HCT116 (cell line): ENCODE data around the gene DHX15. TPM values are rescaled to one million over a fixed set of nuclear protein-coding genes. Genes with fewer than 3 reads are reported as not detected.

Source experiments
- ATAC-seq: fragments of 200-7000 bp; cut with Tn5 transposase; 2 replicates; pipeline ENCODE4 v1.9.1; 2020; ENCODE audit warnings: mild to moderate bottlenecking, moderate library complexity
- BruUV-seq: library from RNA; stranded (reverse); fragments of 400-500 nt; replicated peaks from 2 replicates; lab custom pipeline; 2021; lab: Mats Ljungman, UMichigan
- CTCF ChIA-PET: fragments of 300-600 bp; sonication (Branson Sonifier 250); formaldehyde crosslinking; loops from one replicate; lab custom pipeline; 2021; ENCODE audit warnings: antibody characterized with exemption; lab: Charles Lee
- POLR2A ChIA-PET: fragments of 300-600, 350-600 bp; sonication (Branson Sonifier 250); formaldehyde crosslinking; loops from one replicate; lab custom pipeline; 2021; ENCODE audit warnings: antibody characterized with exemption; lab: Charles Lee
- RAD21 ChIA-PET, 2 experiments: fragments of 300-600 bp; sonication (Branson Sonifier 250); formaldehyde crosslinking; loops; one replicate each; lab custom pipeline; 2023; ENCODE audit warnings: low total read pairs in 2 of 2; ENCODE audit not compliant: uncharacterized antibody in 2 of 2, unreplicated experiment in 2 of 2, low non-redundant PET in 1 of 2; lab: Charles Lee
- DNase-seq: peaks from one replicate; pipeline ENCODE4 v3.0.0-alpha.2; 2010; ENCODE audit warnings: low read depth, low spot score
- H2AFZ ChIP-seq: fragments of 200-600 bp; shearing (Covaris generic), sonication (generic); 2 replicates; pipeline ENCODE4 v1.6.1; 2017; ENCODE audit warnings: low read depth, mixed run types, mixed read lengths, antibody characterized with exemption, low read length; ENCODE audit not compliant: poor library complexity, severe bottlenecking
- H3K27ac ChIP-seq: 2 replicates; pipeline ENCODE4 v1.5.1; 2012; ENCODE audit warnings: low read depth, low read length
- H3K27me3 ChIP-seq: fragments of 200-600 bp; sonication (generic); 2 replicates; pipeline ENCODE4 v1.6.1; 2016; ENCODE audit warnings: mixed run types, low read length, mixed read lengths; ENCODE audit not compliant: insufficient read depth
- H3K36me3 ChIP-seq, 2 experiments: fragments of 200-500 bp in 1 of 2; fragments of 200-600 bp in 1 of 2; sonication (Bioruptor generic) in 1 of 2; sonication (generic) in 1 of 2; 2 replicates each; pipeline versions ENCODE4 v1.5.1 to v1.6.1; 2014 to 2016; ENCODE audit warnings: low read length in 2 of 2, inconsistent platforms in 1 of 2, mixed read lengths in 1 of 2, mixed run types in 1 of 2; ENCODE audit not compliant: insufficient read depth in 2 of 2, control insufficient read depth in 1 of 2
- H3K4me1 ChIP-seq, 2 experiments: fragments of 200-600 bp in 1 of 2; sonication (generic) in 1 of 2; 2 replicates each; pipeline versions ENCODE4 v1.5.1 to v1.6.1; 2012 to 2017; ENCODE audit warnings: low read length in 2 of 2, inconsistent platforms in 1 of 2, mild to moderate bottlenecking in 1 of 2, mixed read lengths in 1 of 2, mixed run types in 1 of 2, moderate library complexity in 1 of 2; ENCODE audit not compliant: insufficient read depth in 2 of 2, control insufficient read depth in 1 of 2
- H3K4me2 ChIP-seq: fragments of 200-600 bp; sonication (generic); 2 replicates; pipeline ENCODE4 v1.6.1; 2017; ENCODE audit warnings: mixed run types, low read length, mixed read lengths
- H3K4me3 ChIP-seq, 2 experiments: fragments of 200-600 bp in 1 of 2; sonication (generic) in 1 of 2; replicated peaks in 1 of 2; 2 replicates each; pipeline ENCODE4 v1.5.1; 2011 to 2016; ENCODE audit warnings: low read length in 2 of 2, control low read depth in 1 of 2, low read depth in 1 of 2, mild to moderate bottlenecking in 1 of 2, mixed read lengths in 1 of 2, mixed run types in 1 of 2
- H3K79me2 ChIP-seq: fragments of 200-600 bp; sonication (generic); 2 replicates; pipeline ENCODE4 v1.6.1; 2017; ENCODE audit warnings: mild to moderate bottlenecking, mixed run types, low read length, moderate library complexity, mixed read lengths; ENCODE audit not compliant: insufficient read depth
- H3K9ac ChIP-seq: fragments of 200-600 bp; sonication (generic); 2 replicates; pipeline ENCODE4 v1.6.1; 2016; ENCODE audit warnings: low read length, mixed read lengths
- H3K9me2 ChIP-seq: fragments of 200-600 bp; sonication (generic), shearing (Covaris generic); 2 replicates; pipeline ENCODE4 v1.6.1; 2017; ENCODE audit warnings: mixed run types, mild to moderate bottlenecking, moderate library complexity; ENCODE audit not compliant: insufficient read depth
- H3K9me3 ChIP-seq, 2 experiments: fragments of 200-500 bp in 1 of 2; fragments of 200-600 bp in 1 of 2; sonication (Bioruptor generic) in 1 of 2; sonication (generic) in 1 of 2; 2 replicates each; pipeline ENCODE4 v1.6.1; 2014 to 2017; ENCODE audit warnings: low read length in 2 of 2, mixed read lengths in 2 of 2, inconsistent platforms in 1 of 2, low read depth in 1 of 2, mild to moderate bottlenecking in 1 of 2, mixed run types in 1 of 2, moderate library complexity in 1 of 2; ENCODE audit not compliant: control insufficient read depth in 1 of 2, insufficient read depth in 1 of 2
- H4K20me1 ChIP-seq: fragments of 200-600 bp; sonication (generic), shearing (Covaris generic); 2 replicates; pipeline ENCODE4 v1.6.1; 2017; ENCODE audit warnings: mixed run types, mild to moderate bottlenecking, moderate library complexity; ENCODE audit not compliant: insufficient read depth
- CBX3 ChIP-seq: IDR thresholded peaks from 2 replicates; pipeline ENCODE4 v1.6.1; 2012; ENCODE audit warnings: low read depth
- ELF1 ChIP-seq: IDR thresholded peaks from 2 replicates; pipeline ENCODE4 v1.6.1; 2012; ENCODE audit warnings: low read depth, borderline replicate concordance
- EZH2 ChIP-seq: fragments of 200-600 bp; sonication (generic); IDR thresholded peaks from 2 replicates; pipeline ENCODE4 v1.6.1; 2017; ENCODE audit warnings: antibody characterized with exemption, mixed run types
- EZH2phosphoT487 ChIP-seq: fragments of 200-600 bp; IDR thresholded peaks from 2 replicates; pipeline ENCODE4 v1.6.1; 2018; ENCODE audit warnings: antibody characterized with exemption, borderline replicate concordance
- JUND ChIP-seq: IDR thresholded peaks from 2 replicates; pipeline ENCODE4 v1.6.1; 2012
- POLR2A ChIP-seq: IDR thresholded peaks from 2 replicates; pipeline ENCODE4 v1.7.0; 2011; ENCODE audit warnings: borderline replicate concordance; ENCODE audit not compliant: insufficient read depth, insufficient read length; ENCODE audit errors: extremely low read depth
- RAD21 ChIP-seq: IDR thresholded peaks from 2 replicates; pipeline ENCODE4 v1.6.1; 2012; ENCODE audit warnings: low read depth, mild to moderate bottlenecking
- REST ChIP-seq: IDR thresholded peaks from 2 replicates; pipeline ENCODE4 v1.6.1; 2012; ENCODE audit warnings: low read depth
- SP1 ChIP-seq: IDR thresholded peaks from 2 replicates; pipeline ENCODE4 v1.6.1; 2012; ENCODE audit warnings: low read depth
- SRF ChIP-seq: IDR thresholded peaks from 2 replicates; pipeline ENCODE4 v1.6.1; 2012; ENCODE audit warnings: low read depth
- YY1 ChIP-seq: IDR thresholded peaks from 2 replicates; pipeline ENCODE4 v1.6.1; 2011; ENCODE audit warnings: low read length, low read depth, moderate library complexity, mild to moderate bottlenecking; ENCODE audit not compliant: insufficient replicate concordance; ENCODE audit errors: extremely low read depth
- ZFX ChIP-seq: fragments of 450-650 bp; IDR thresholded peaks from 2 replicates; pipeline ENCODE4 v1.6.1; 2017
- ZNF274 ChIP-seq: fragments of 200-500 bp; sonication (Bioruptor generic); IDR thresholded peaks from 2 replicates; pipeline ENCODE4 v1.6.1; 2014; ENCODE audit warnings: mild to moderate bottlenecking, low read depth, low read length, inconsistent platforms
- intact Hi-C: fragments of 100-400 bp; cut with micrococcal nuclease; formaldehyde crosslinking; loops from 2 replicates; pipeline ENCODE4 v1.10.0; 2022
- total RNA-seq: library from RNA; stranded (reverse); gene quantifications from one replicate; pipeline ENCODE4 v1.2.1, GENCODE V29; 2021; ENCODE audit not compliant: unreplicated experiment
- TF ChIP-seq, protein P1 (sequence below): IDR thresholded peaks from 2 replicates; pipeline ENCODE4 v1.6.1; 2011; ENCODE audit warnings: mild to moderate bottlenecking, low read length, moderate library complexity; ENCODE audit not compliant: insufficient replicate concordance; ENCODE audit errors: extremely low read depth
- TF ChIP-seq, protein P2 (sequence below), 3 experiments: fragments of 200-600 bp in 1 of 3; sonication (generic) in 1 of 3; IDR thresholded peaks in 2 of 3; conservative IDR thresholded peaks in 1 of 3; 2 replicates each; pipeline ENCODE4 v1.5.1; 2012 to 2017; ENCODE audit warnings: low read depth in 2 of 3, low read length in 2 of 3, antibody characterized with exemption in 1 of 3, borderline replicate concordance in 1 of 3, control low read depth in 1 of 3, mild to moderate bottlenecking in 1 of 3, mixed read lengths in 1 of 3, mixed run types in 1 of 3, moderate library complexity in 1 of 3; ENCODE audit not compliant: insufficient read depth in 1 of 3

Gene DHX15
- total RNA-seq, 1 experiment from 2014 or later = 195 TPM

- Histone ChIP-seq H3K27ac (no peak overlapping the region), H3K79me2 (peaks cover 100% of the 10 kb centered on the region), H3K36me3 (peaks cover 11 to 15% of the 10 kb centered on the region in 2 experiments), H3K9me2 (no peaks in the 10 kb centered on the region), H3K27me3 (no peaks in the 10 kb centered on the region), H3K4me2 (no peak overlapping the region)
- BruUV-seq = no TSS peak
- TF ChIP-seq YY1 (no peak), REST (no peak), SRF (no peak), RAD21 (no peak), CBX3 (no peak), ZFX (no peak), ELF1 (no peak), EZH2phosphoT487 (no peak), JUND (no peak), SP1 (no peak), ZNF274 (no peak), EZH2 (no peak), POLR2A (no peak)
- TF ChIP-seq, protein P1, sequence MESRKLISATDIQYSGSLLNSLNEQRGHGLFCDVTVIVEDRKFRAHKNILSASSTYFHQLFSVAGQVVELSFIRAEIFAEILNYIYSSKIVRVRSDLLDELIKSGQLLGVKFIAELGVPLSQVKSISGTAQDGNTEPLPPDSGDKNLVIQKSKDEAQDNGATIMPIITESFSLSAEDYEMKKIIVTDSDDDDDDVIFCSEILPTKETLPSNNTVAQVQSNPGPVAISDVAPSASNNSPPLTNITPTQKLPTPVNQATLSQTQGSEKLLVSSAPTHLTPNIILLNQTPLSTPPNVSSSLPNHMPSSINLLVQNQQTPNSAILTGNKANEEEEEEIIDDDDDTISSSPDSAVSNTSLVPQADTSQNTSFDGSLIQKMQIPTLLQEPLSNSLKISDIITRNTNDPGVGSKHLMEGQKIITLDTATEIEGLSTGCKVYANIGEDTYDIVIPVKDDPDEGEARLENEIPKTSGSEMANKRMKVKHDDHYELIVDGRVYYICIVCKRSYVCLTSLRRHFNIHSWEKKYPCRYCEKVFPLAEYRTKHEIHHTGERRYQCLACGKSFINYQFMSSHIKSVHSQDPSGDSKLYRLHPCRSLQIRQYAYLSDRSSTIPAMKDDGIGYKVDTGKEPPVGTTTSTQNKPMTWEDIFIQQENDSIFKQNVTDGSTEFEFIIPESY = no peak
- TF ChIP-seq, protein P2, sequence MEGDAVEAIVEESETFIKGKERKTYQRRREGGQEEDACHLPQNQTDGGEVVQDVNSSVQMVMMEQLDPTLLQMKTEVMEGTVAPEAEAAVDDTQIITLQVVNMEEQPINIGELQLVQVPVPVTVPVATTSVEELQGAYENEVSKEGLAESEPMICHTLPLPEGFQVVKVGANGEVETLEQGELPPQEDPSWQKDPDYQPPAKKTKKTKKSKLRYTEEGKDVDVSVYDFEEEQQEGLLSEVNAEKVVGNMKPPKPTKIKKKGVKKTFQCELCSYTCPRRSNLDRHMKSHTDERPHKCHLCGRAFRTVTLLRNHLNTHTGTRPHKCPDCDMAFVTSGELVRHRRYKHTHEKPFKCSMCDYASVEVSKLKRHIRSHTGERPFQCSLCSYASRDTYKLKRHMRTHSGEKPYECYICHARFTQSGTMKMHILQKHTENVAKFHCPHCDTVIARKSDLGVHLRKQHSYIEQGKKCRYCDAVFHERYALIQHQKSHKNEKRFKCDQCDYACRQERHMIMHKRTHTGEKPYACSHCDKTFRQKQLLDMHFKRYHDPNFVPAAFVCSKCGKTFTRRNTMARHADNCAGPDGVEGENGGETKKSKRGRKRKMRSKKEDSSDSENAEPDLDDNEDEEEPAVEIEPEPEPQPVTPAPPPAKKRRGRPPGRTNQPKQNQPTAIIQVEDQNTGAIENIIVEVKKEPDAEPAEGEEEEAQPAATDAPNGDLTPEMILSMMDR (IDR thresholded peaks at IDR 0.05 in 2 of 3, conservative IDR thresholded peaks at IDR 0.05 in 1 of 3; ENCODE audit: borderline replicate concordance in 1 of 3, insufficient read depth in 1 of 3, low read depth in 2 of 3, low read length in 2 of 3) = no peak
- TF ChIP-seq, all 23 proteins: peak for 0
- H3K9me3 ChIP-seq = no peaks in the 10 kb centered on the region
- RAD21 ChIA-PET = no interaction called here
- peaks cover 87% of the 10 kb centered on the region for H4K20me1 ChIP-seq
- intact Hi-C loops = no loop called here
- no peak overlapping the region for H3K4me3 ChIP-seq
- H2AFZ ChIP-seq = no peak overlapping the region
- no peak overlapping the region for H3K9ac ChIP-seq
- ATAC-seq (no peak), DNase-seq (no peak)
- POLR2A ChIA-PET = no interaction called here
- H3K4me1 ChIP-seq = peaks cover 0 to 2% of the 10 kb centered on the region in 2 experiments; a peak in 1 of 4 replicates
- CTCF ChIA-PET = interaction anchor here (2.6 kb wide), 1 partner anchor 8 kb away, joined by 8 read pairs; no protein-coding TSS in a partner anchor
Observed at GRCh38 chr4:24559032-24559821, 25.1 kb downstream of the DHX15 start.
